H1 (cell line): ENCODE measurements around the gene SLC38A1. TPM values are rescaled to one million over a fixed set of nuclear protein-coding genes. Genes with fewer than 3 reads are reported as not detected.

ENCODE experiments used
- CTCF ChIA-PET: fragments of 300-600 bp; sonication (Branson Sonifier 250); formaldehyde crosslinking; loops from one replicate; lab custom pipeline; 2021; ENCODE audit not compliant: partially characterized antibody; lab: Charles Lee
- POLR2A ChIA-PET: fragments of 300-600 bp; sonication (Branson Sonifier 250); formaldehyde crosslinking; loops from one replicate; lab custom pipeline; 2021; ENCODE audit warnings: inconsistent platforms; ENCODE audit not compliant: partially characterized antibody; lab: Charles Lee
- DNase-seq, 2 experiments: peaks; one replicate each; pipeline versions ENCODE4 v3.0.0 to v3.0.0-alpha.2; 2010 to 2022; ENCODE audit warnings: low spot score in 2 of 2, low read depth in 1 of 2, mixed read lengths in 1 of 2
- FAIRE-seq: peaks from 2 replicates; lab custom pipeline; 2011; peaks lifted over from hg19 to GRCh38; lab: Jason Lieb, UNC
- H2AFZ ChIP-seq: 2 replicates; pipeline ENCODE4 v1.8.1; 2012; ENCODE audit warnings: low read length, inconsistent platforms
- H2AK5ac ChIP-seq: 2 replicates; pipeline ENCODE4 v1.6.1; 2013; ENCODE audit warnings: low read depth, low read length
- H2BK120ac ChIP-seq: replicated peaks from 2 replicates; pipeline ENCODE3; 2013; ENCODE audit warnings: low read depth, low read length, inconsistent platforms
- H2BK12ac ChIP-seq: 2 replicates; pipeline ENCODE4 v1.6.1; 2013; ENCODE audit warnings: low read depth, low read length
- H2BK15ac ChIP-seq: 2 replicates; pipeline ENCODE4 v1.6.1; 2013; ENCODE audit warnings: low read length
- H2BK20ac ChIP-seq: 2 replicates; pipeline ENCODE4 v1.6.1; 2013; ENCODE audit warnings: low read length
- H2BK5ac ChIP-seq: 2 replicates; pipeline ENCODE4 v1.6.1; 2013; ENCODE audit warnings: low read depth, low read length
- H3K14ac ChIP-seq: 2 replicates; pipeline ENCODE4 v1.6.1; 2013; ENCODE audit warnings: inconsistent platforms; ENCODE audit not compliant: insufficient read length
- H3K18ac ChIP-seq: 2 replicates; pipeline ENCODE4 v1.6.1; 2013; ENCODE audit warnings: low read length; ENCODE audit errors: extremely low read depth
- H3K23ac ChIP-seq: 2 replicates; pipeline ENCODE4 v1.6.1; 2013; ENCODE audit warnings: inconsistent platforms; ENCODE audit not compliant: insufficient read length
- H3K23me2 ChIP-seq: 2 replicates; pipeline ENCODE4 v1.6.1; 2013; ENCODE audit warnings: low read depth, low read length
- H3K27ac ChIP-seq: 2 replicates; pipeline ENCODE4 v1.6.1; 2011; ENCODE audit warnings: low read depth, low read length, inconsistent platforms
- H3K27me3 ChIP-seq, 4 experiments: replicated peaks in 1 of 4; 1 replicate in 1 of 4; 2 replicates in 3 of 4; pipeline versions ENCODE4 v1.6.1 to v1.8.1; 2011 to 2013; ENCODE audit warnings: low read length in 3 of 4, mild to moderate bottlenecking in 3 of 4, inconsistent platforms in 2 of 4, mixed read lengths in 2 of 4, moderate library complexity in 1 of 4; ENCODE audit not compliant: control insufficient read depth in 3 of 4, insufficient read depth in 3 of 4; ENCODE audit errors: extremely low read depth in 1 of 4
- H3K36me3 ChIP-seq, 4 experiments: 2 replicates each; pipeline versions ENCODE4 v1.6.1 to v1.8.1; 2011 to 2013; ENCODE audit warnings: mild to moderate bottlenecking in 4 of 4, low read length in 3 of 4, moderate library complexity in 2 of 4, control low read depth in 1 of 4, inconsistent platforms in 1 of 4; ENCODE audit not compliant: insufficient read depth in 4 of 4, control insufficient read depth in 2 of 4
- H3K4ac ChIP-seq: replicated peaks from 2 replicates; pipeline ENCODE3; 2013; ENCODE audit warnings: low read length, low read depth, mixed read lengths, inconsistent platforms; ENCODE audit not compliant: insufficient read length
- H3K4me1 ChIP-seq, 4 experiments: replicated peaks in 1 of 4; 1 replicate in 1 of 4; 2 replicates in 3 of 4; pipeline versions ENCODE4 v1.6.1 to v1.8.1; 2011 to 2013; ENCODE audit warnings: low read length in 3 of 4, inconsistent platforms in 2 of 4, mixed read lengths in 1 of 4; ENCODE audit not compliant: insufficient read depth in 4 of 4, control insufficient read depth in 3 of 4
- H3K4me2 ChIP-seq, 2 experiments: 2 replicates each; pipeline versions ENCODE4 v1.6.1 to v1.8.1; 2011 to 2013; ENCODE audit warnings: low read depth in 2 of 2, low read length in 2 of 2, control low read depth in 1 of 2, inconsistent platforms in 1 of 2, mild to moderate bottlenecking in 1 of 2; ENCODE audit not compliant: insufficient read depth in 1 of 2
- H3K4me3 ChIP-seq, 4 experiments: fragments of 200-600, 300-600 bp in 1 of 4; sonication (generic), shearing (Covaris generic), sonication (Bioruptor Twin) in 1 of 4; 2 replicates each; pipeline versions ENCODE4 v1.5.1 to v1.8.1; 2011 to 2016; ENCODE audit warnings: low read length in 4 of 4, low read depth in 3 of 4, control low read depth in 2 of 4, inconsistent platforms in 2 of 4, mild to moderate bottlenecking in 2 of 4, mixed read lengths in 1 of 4, moderate library complexity in 1 of 4; ENCODE audit not compliant: insufficient read depth in 2 of 4; ENCODE audit errors: extremely low read depth in 1 of 4
- H3K56ac ChIP-seq: replicated peaks from 2 replicates; pipeline ENCODE3; 2013; ENCODE audit warnings: low read depth, mild to moderate bottlenecking, mixed read lengths, low read length, inconsistent platforms; ENCODE audit not compliant: insufficient read length
- H3K79me1 ChIP-seq: 2 replicates; pipeline ENCODE4 v1.6.1; 2013; ENCODE audit warnings: low read depth, low read length, control low read depth
- H3K79me2 ChIP-seq, 2 experiments: 2 replicates each; pipeline versions ENCODE4 v1.6.1 to v1.8.1; 2012 to 2013; ENCODE audit warnings: low read length in 2 of 2, mild to moderate bottlenecking in 2 of 2, inconsistent platforms in 1 of 2; ENCODE audit not compliant: insufficient read depth in 2 of 2, control insufficient read depth in 1 of 2
- H3K9ac ChIP-seq, 4 experiments: replicated peaks in 1 of 4; 1 replicate in 1 of 4; 2 replicates in 3 of 4; pipeline versions ENCODE4 v1.6.1 to v1.8.1; 2011 to 2013; ENCODE audit warnings: low read depth in 3 of 4, low read length in 3 of 4, control low read depth in 2 of 4, mild to moderate bottlenecking in 2 of 4, moderate library complexity in 2 of 4, inconsistent platforms in 1 of 4; ENCODE audit errors: extremely low read depth in 1 of 4
- H3K9me3 ChIP-seq, 2 experiments: 2 replicates each; pipeline versions ENCODE4 v1.6.1 to v1.8.1; 2012 to 2013; ENCODE audit warnings: mild to moderate bottlenecking in 2 of 2, moderate library complexity in 2 of 2, control low read depth in 1 of 2, inconsistent platforms in 1 of 2, low read depth in 1 of 2, low read length in 1 of 2, mixed read lengths in 1 of 2; ENCODE audit not compliant: insufficient read depth in 2 of 2
- H4K20me1 ChIP-seq, 2 experiments: replicated peaks in 1 of 2; 2 replicates each; pipeline versions ENCODE3 to v1.8.1; 2011 to 2013; ENCODE audit warnings: inconsistent platforms in 2 of 2, low read length in 2 of 2, mild to moderate bottlenecking in 1 of 2; ENCODE audit not compliant: insufficient read depth in 2 of 2, control insufficient read depth in 1 of 2
- H4K5ac ChIP-seq: 2 replicates; pipeline ENCODE4 v1.6.1; 2013; ENCODE audit warnings: low read length, low read depth, mixed read lengths, inconsistent platforms; ENCODE audit not compliant: insufficient read length
- H4K8ac ChIP-seq: 2 replicates; pipeline ENCODE4 v1.8.0; 2013; ENCODE audit warnings: mild to moderate bottlenecking, moderate library complexity, low read length, inconsistent platforms; ENCODE audit not compliant: insufficient read depth; ENCODE audit errors: extremely low read depth
- H4K91ac ChIP-seq: replicated peaks from 2 replicates; pipeline ENCODE3; 2013; ENCODE audit warnings: low read length, mixed read lengths, inconsistent platforms; ENCODE audit not compliant: insufficient read length
- ASH2L ChIP-seq: fragments of 200-600, 300-600 bp; sonication (generic); IDR thresholded peaks from one replicate; pipeline ENCODE4 v1.7.1; 2017; ENCODE audit warnings: low read length
- CREB1 ChIP-seq: IDR thresholded peaks from 2 replicates; pipeline ENCODE4 v1.6.1; 2012; ENCODE audit warnings: inconsistent platforms
- KDM4A ChIP-seq: IDR thresholded peaks from one replicate; pipeline ENCODE4 v1.7.1; 2012; ENCODE audit warnings: low read depth, mild to moderate bottlenecking, moderate library complexity, low read length, inconsistent platforms; ENCODE audit not compliant: severe bottlenecking
- KDM5A ChIP-seq: fragments of 200-600 bp; IDR thresholded peaks from 2 replicates; pipeline ENCODE4 v1.7.1; 2012; ENCODE audit warnings: mild to moderate bottlenecking, low read length, inconsistent platforms, mixed read lengths
- TAF1 ChIP-seq: IDR thresholded peaks from 2 replicates; pipeline ENCODE4 v1.6.1; 2011; ENCODE audit warnings: mild to moderate bottlenecking, low read depth, low read length
- ZNF274 ChIP-seq: IDR thresholded peaks from 2 replicates; pipeline ENCODE4 v1.7.0; 2012; ENCODE audit warnings: low read length, borderline replicate concordance; ENCODE audit errors: extremely low read depth
- WGBS, 2 experiments: shearing (Covaris generic) in 1 of 2; methylation state at CpG; one replicate each; pipeline versions ENCODE4 v1.1.6 to v1.1.7; 2013 to 2015; ENCODE audit warnings: low lambda C conversion rate in 2 of 2, mixed read lengths in 2 of 2, inconsistent platforms in 1 of 2, low coverage in 1 of 2, missing lambda C conversion rate in 1 of 2; ENCODE audit not compliant: insufficient replicate concordance in 2 of 2, insufficient coverage in 1 of 2, insufficient read length in 1 of 2; ENCODE audit errors: extremely low coverage in 1 of 2, missing lambda C conversion rate in 1 of 2; 5-methylcytosine and 5-hydroxymethylcytosine counted together
- polyA plus RNA-seq, 7 experiments: library from polyadenylated mRNA; depleted of rRNA in 3 of 7; stranded (reverse) in 5 of 7; unstranded in 2 of 7; fragments of >200 nt in 5 of 7; fragments of 200-250 nt in 2 of 7; gene quantifications; 1 replicate in 5 of 7; 2 replicates in 1 of 7; 4 replicates in 1 of 7; pipeline versions ENCODE4 v1.2.1 to v1.2.3, GENCODE V29; 2011 to 2013; ENCODE audit warnings: missing spikeins in 2 of 7, mixed read lengths in 2 of 7
- total RNA-seq: library from RNA; stranded (reverse); fragmentation: NEBNext Ultra II Directional; extraction: Animal tissue kit (Norgen Biotek cat#: 25700); gene quantifications from 2 replicates; pipeline ENCODE4 v1.2.1, GENCODE V29; 2021
- TF ChIP-seq, protein P1 (sequence below): IDR thresholded peaks from 2 replicates; pipeline ENCODE4 v1.6.1; 2012; ENCODE audit warnings: inconsistent platforms
- TF ChIP-seq, protein P2 (sequence below): IDR thresholded peaks from 2 replicates; pipeline ENCODE4 v1.6.1; 2011; ENCODE audit warnings: low read length, improper control_type of control experiment

Gene SLC38A1
- total and polyA plus RNA-seq, 2 of the 8 experiments (the other 6 are each of a cell fraction or from before 2014, with no cell fraction given): 83.4 to 242 TPM

DNA sequence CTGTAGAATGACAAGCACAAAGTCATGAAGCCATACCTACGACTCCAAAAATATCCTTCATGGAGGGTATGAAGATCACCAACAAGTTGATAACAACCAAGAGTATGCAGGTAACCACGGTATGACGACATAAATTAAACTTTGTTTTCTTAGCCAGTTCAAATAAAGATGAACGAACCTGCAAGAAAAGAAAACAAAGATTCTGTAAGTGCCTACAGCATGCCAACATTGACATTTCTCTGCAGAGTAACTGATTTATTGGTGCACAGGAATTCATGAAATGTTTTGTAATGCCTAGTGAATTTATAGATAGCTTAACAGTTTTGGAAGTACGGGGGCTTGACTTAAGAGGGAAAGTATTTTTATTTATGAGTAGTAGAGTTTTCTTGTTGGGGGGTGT is 71.0 kb downstream of the SLC38A1 start:
- Histone ChIP-seq H2BK12ac (no peak overlapping the region), H4K5ac (no peak overlapping the region), H3K79me1 (no peaks in the 10 kb centered on the region), H3K14ac (no peak overlapping the region), H3K9ac (no peak overlapping the region), H3K23ac (no peak overlapping the region), H3K27me3 (no peaks in the 10 kb centered on the region), H3K23me2 (no peaks in the 10 kb centered on the region), H3K4ac (no peak overlapping the region), H2BK20ac (no peak overlapping the region), H2AK5ac (no peak overlapping the region), H3K4me2 (no peak overlapping the region), H4K8ac (no peak overlapping the region), H3K18ac (no peak overlapping the region), H2AFZ (no peak overlapping the region), H3K27ac (no peak overlapping the region), H3K56ac (no peak overlapping the region), H3K4me1 (no peaks in the 10 kb centered on the region), H3K36me3 (peaks cover 50 to 97% (median 87%) of the 10 kb centered on the region in 4 experiments), H2BK5ac (no peak overlapping the region), H4K20me1 (peaks cover 0 to 2% of the 10 kb centered on the region in 2 experiments), H3K79me2 (no peaks in the 10 kb centered on the region), H2BK120ac (no peak overlapping the region), H2BK15ac (no peak overlapping the region), H3K4me3 (no peak overlapping the region), H4K91ac (no peak overlapping the region), H3K9me3 (peaks cover 45 to 46% of the 10 kb centered on the region in 2 experiments)
- WGBS, 2 experiments: 97% methylated on average over 5 of the region's 5 CpGs; no CpG with 5 or more reads in 1 of the 2 experiments
- ChIA-PET CTCF (interaction anchor here (1.8 kb wide), 1 partner anchor 73 kb away, joined by 6 read pairs; no protein-coding TSS in a partner anchor), POLR2A (interaction anchor here (0.8 to 3.0 kb wide), 4 partner anchors 20 to 86 kb away, joined by 4 to 10 read pairs (median 5); no protein-coding TSS in a partner anchor)
- DNase-seq (no peak), FAIRE-seq (no peak)
- TF ChIP-seq TAF1 (no peak), CREB1 (no peak), ZNF274 (no peak), KDM5A (no peak), ASH2L (no peak), KDM4A (no peak)
- TF ChIP-seq, protein P1, sequence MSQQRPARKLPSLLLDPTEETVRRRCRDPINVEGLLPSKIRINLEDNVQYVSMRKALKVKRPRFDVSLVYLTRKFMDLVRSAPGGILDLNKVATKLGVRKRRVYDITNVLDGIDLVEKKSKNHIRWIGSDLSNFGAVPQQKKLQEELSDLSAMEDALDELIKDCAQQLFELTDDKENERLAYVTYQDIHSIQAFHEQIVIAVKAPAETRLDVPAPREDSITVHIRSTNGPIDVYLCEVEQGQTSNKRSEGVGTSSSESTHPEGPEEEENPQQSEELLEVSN: no peak
- TF ChIP-seq, protein P2, sequence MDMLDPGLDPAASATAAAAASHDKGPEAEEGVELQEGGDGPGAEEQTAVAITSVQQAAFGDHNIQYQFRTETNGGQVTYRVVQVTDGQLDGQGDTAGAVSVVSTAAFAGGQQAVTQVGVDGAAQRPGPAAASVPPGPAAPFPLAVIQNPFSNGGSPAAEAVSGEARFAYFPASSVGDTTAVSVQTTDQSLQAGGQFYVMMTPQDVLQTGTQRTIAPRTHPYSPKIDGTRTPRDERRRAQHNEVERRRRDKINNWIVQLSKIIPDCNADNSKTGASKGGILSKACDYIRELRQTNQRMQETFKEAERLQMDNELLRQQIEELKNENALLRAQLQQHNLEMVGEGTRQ: no peak
